OCI-M1 (cell line): ENCODE results near the gene PPP1R27.

Source experiments
- DNase-seq: peaks from one replicate; lab custom pipeline; 2025; lab: John Stamatoyannopoulos, UW

PPP1R27 gene

DNA sequence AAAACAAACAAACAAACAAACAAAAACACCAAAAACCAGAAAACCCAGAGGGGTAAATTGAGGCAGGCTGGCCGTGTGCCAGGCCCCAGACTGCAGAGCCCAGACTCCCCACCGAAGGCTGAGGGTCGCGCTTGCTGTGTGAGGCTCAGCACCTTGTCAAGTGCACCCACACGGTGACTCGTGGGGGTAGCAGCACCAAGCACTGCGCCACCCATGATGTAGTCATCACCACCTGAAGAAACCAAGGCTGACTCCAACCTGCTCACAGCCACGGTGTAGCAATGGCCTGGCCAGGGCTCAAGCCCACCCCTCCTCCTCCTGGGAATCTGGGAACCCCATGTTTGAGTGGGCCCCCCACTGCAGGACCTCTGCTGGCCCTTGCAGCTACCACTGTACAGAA lies 13.7 kb downstream of the PPP1R27 start:
- no peak for DNase-seq

- no peak for DNase-seq
Observed at GRCh38 chr17:81819708-81820107, 15.1 kb downstream of the PPP1R27 start.

DNA sequence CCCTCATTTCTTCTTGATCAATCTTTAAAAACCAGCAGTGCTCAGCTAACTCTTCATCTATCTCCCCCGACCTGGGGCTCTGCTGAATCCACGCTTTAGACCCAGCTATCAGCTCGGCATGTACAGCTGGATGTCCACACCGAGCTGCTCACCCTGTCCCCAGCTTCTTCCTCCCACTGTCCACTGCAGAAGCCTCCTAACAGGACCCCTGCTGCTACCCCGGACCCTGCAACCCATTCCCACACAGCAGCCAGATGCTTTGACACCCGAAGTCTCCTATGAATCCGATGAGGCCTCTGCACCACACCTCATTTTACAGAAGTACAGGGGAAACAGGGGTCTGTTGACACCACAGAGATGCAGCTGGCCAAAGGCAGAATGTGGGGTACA lies 17.1 kb downstream of the PPP1R27 start:
- no peak for DNase-seq

DNA sequence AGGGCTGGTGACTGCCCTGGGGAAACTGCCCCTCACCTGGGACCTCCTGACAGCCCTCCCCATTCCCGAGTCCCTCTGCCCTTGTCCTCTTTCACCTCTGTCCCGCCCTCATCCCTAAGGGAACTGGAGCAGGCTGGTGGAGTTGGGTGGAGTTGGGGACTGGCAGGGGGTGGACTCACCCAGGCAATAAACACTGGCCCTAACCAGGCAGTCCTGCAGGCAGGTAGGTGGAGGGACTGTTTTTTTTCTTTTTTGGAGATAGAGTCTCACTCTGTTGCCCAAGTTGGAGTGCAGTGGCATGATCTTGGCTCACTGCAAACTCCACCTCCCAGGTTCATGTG lies 19.2 kb downstream of the PPP1R27 start:
- DNase-seq: no peak

DNA sequence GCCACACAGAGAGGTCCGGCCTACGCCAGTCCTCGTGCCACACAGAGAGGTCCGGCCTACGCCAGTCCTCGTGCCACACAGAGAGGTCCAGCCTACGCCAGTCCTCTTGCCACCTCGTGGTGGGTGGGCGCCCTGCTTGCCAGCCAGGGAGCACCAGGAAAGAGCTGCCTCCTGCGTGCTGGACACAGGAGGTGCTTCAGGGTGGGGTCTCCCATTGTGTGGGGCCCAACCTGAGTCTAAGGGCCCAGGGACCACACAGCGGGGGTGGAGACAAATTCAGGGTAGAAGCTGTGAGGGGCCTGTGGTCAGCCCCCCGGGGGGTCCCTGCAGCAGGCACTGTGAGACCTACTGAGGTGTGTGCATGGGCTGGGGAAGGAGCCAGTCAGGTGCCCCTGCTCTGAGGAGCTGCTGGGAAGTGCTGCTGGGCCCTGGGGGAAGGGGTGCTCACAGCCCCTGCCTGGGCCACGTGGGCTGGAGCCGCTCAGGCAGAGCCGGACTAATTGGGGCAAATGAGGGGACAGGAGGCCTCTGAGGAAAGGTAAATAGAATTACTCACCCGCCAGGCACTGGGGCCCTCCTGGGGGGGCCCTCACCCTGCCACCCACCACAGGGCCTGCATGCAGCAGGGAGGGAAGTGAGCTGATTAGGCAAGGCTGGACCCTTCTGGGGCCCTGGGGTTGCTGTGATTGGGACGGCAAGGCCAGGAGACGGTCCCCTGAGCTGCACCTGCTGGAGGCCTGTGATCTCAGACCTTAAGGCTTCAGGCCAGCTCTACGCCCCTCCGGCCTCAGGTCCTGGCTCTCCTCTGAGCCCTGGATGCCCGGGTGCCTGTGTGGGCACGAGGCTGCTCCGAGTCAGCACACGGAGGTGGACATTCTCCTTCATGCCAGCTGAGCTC lies 19.9 kb downstream of the PPP1R27 start:
- no peak for DNase-seq

DNA sequence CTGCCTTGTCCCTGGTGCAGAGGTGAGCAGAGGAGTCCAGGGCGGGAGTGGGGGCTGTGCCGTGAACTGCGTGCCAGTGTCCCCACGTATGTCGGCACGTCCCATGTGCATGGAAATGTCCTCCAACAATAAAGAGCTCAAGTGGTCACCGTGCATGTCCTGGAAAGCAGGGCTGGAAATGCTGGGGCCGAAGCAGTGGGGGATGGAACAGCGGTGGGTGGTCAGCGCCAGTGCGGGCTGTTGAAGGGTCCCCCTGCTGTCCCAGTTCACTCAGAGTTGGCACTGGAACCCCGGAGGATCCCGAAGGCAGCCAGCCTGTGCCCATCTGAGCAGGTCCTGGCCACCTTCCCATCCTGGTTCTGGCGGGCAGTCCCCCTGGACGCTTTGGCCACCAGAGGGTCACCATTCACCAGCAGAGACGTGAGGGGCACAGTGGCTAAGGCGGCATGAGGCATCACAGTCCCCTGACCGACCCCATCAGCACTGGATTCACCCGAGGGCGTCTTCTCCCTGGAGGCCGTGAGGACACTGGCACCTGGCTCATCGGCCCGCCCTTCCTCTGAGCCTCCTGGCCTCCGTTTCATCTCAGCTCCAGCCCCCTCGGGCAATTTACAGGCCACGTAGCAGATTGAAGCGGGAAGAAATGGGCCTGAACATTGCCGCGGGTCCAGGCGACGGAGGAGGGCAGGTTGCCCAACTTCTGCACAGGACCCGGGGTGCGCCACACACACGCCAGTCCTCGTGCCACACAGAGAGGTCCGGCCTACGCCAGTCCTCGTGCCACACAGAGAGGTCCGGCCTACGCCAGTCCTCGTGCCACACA lies 20.8 kb downstream of the PPP1R27 start:
- DNase-seq: no peak

DNA sequence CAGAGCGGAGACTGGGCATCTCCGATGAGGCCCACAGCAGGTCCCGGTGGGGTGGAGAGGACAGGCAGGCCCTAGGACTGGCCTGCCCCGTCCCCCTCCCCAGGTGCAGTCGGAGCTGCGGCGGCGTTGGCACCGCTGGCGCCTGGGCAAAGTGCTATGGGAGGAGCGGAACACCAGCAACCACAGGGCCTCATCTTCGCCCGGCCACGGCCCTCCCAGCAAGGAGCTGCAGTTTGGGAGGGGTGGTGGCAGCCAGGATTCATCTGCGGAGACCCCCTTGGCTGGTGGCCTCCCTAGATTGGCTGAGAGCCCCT lies 21.5 kb downstream of the PPP1R27 start:
- no peak for DNase-seq

GRCh38 chr17:81812571-81813370 lies 22.1 kb downstream of the PPP1R27 start:
- DNase-seq: no peak

GRCh38 chr17:81811705-81812570 lies 22.9 kb downstream of the PPP1R27 start:
- DNase-seq: no peak

DNA sequence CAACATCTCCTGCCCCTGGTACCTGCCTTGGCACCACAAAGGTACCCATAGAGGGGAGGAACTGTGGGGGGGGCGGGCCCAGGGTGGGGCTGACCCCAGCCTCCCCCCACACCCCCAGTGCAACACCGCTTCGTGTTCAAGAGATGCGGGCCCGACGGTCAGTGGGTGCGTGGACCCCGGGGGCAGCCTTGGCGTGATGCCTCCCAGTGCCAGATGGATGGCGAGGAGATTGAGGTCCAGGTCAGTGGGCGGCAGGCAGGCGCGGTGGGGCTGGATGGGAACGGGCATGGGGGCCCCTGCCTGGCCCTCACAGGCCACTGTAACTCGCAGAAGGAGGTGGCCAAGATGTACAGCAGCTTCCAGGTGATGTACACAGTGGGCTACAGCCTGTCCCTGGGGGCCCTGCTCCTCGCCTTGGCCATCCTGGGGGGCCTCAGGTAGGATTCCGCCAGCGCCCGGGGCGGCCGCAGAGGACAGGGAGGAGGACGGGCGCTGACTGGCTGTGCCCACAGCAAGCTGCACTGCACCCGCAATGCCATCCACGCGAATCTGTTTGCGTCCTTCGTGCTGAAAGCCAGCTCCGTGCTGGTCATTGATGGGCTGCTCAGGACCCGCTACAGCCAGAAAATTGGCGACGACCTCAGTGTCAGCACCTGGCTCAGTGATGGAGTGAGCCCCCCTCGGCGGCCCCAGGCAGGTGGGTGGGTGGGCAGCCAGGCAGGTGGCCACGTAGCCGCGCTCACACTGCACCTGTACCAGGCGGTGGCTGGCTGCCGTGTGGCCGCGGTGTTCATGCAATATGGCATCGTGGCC lies 23.8 kb downstream of the PPP1R27 start:
- no peak for DNase-seq

- no peak for DNase-seq
Observed at GRCh38 chr17:81810476-81810875, 24.4 kb downstream of the PPP1R27 start.

GRCh38 chr17:81809556-81809998 lies 25.3 kb downstream of the PPP1R27 start:
- no peak for DNase-seq

- DNase-seq: peak; percentile 20
Observed at GRCh38 chr17:81808778-81809555, 25.9 kb downstream of the PPP1R27 start.

GRCh38 chr17:81807839-81808238 lies 27.0 kb downstream of the PPP1R27 start:
- no peak for DNase-seq

GRCh38 chr17:81807210-81807719 lies 27.6 kb downstream of the PPP1R27 start:
- DNase-seq: no peak

- DNase-seq: peak; percentile 43
Observed at GRCh38 chr17:81806461-81807209, 28.2 kb downstream of the PPP1R27 start.

DNA sequence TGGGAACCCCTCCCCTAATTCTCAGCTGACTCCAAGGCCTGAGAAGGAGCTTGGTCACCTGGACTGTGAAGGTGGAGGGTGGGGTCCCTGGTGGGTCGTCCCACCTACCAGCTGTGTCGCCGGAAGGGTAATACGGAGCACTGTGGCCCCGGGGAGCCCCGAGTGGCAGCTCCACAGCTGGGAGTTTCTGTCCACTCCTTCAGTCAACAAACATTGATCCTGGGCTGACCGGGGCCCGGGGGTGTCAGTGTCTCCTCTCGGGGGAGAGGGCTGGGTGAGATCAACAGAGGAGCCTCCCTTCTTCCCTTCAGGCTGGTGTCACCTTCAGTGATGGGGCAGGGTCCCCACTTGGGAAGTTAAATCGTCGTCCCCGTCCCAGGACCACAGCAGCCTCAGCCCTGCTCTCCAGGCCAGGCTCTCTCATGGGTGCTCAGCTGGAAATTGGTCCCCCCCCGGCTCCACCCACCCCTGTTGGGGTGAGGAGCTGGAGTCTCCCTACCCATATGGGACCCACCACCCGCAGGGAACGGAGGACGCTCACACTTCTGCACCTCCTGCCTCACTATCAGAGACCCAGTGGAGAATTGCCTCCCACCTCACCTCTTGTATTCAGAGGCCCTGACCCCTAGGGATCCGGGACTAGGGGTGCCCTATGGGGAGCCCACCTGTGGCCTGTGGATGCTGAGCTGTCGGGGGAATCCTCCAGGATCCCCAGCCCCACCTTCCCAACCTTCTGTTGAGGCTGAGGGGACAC lies 29.0 kb downstream of the PPP1R27 start:
- DNase-seq: no peak
